HFF-Myc (cell line): ENCODE results near the gene TTYH1.

Source experiments
- DNase-seq: peaks from one replicate; pipeline ENCODE4 v3.0.0-alpha.2; 2011; ENCODE audit warnings: low read depth; ENCODE audit errors: extremely low read depth
- H3K4me3 ChIP-seq: replicated peaks from 2 replicates; pipeline ENCODE4 v1.5.1; 2011; ENCODE audit warnings: low read depth, mild to moderate bottlenecking, control low read depth, low read length
- TF ChIP-seq, protein P1 (sequence below): IDR thresholded peaks from 2 replicates; pipeline ENCODE4 v1.5.1; 2012; ENCODE audit warnings: mild to moderate bottlenecking, low read depth, low read length, control low read depth; ENCODE audit errors: missing control alignments

TTYH1 gene

DNA sequence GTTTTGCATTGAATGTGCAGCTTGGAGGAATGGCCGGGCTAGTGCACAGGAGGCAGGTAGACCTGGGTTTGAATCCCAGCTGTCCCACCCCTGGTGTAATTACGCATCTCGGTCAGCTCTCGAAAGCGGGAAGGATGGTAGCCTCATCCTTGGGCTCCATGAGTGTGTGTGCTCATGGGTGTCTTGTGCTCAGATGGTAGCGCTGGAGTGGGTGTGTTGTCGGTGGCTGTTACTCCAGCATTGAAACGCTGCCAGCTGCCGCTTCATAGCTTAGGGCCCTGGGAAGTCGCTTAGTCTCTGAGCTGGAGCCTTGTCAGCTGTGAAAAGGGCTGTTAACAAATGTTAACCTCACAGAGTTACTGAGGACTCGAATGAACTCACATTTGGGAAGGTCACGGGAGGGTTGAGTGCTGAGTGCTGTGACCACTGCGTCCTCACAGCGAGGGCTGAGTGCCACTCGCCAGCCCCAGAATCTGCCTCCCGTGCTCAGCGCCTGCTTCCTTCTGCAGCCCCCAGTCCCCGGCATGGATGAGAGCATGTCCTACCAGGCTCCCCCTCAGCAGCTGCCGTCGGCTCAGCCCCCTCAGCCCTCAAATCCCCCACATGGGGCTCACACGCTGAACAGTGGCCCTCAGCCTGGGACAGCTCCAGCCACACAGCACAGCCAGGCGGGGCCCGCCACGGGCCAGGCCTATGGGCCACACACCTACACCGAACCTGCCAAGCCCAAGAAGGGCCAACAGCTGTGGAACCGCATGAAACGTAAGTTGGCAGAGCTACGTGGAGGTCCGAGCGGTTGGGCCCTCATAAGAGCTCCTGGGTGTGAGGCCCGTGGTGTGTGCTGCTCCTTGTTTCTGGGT lies 38.9 kb downstream of the TTYH1 start:
- H3K4me3 ChIP-seq = no peak overlapping the region
- TF ChIP-seq, protein P1, sequence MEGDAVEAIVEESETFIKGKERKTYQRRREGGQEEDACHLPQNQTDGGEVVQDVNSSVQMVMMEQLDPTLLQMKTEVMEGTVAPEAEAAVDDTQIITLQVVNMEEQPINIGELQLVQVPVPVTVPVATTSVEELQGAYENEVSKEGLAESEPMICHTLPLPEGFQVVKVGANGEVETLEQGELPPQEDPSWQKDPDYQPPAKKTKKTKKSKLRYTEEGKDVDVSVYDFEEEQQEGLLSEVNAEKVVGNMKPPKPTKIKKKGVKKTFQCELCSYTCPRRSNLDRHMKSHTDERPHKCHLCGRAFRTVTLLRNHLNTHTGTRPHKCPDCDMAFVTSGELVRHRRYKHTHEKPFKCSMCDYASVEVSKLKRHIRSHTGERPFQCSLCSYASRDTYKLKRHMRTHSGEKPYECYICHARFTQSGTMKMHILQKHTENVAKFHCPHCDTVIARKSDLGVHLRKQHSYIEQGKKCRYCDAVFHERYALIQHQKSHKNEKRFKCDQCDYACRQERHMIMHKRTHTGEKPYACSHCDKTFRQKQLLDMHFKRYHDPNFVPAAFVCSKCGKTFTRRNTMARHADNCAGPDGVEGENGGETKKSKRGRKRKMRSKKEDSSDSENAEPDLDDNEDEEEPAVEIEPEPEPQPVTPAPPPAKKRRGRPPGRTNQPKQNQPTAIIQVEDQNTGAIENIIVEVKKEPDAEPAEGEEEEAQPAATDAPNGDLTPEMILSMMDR = no peak
- no peak for DNase-seq

DNA sequence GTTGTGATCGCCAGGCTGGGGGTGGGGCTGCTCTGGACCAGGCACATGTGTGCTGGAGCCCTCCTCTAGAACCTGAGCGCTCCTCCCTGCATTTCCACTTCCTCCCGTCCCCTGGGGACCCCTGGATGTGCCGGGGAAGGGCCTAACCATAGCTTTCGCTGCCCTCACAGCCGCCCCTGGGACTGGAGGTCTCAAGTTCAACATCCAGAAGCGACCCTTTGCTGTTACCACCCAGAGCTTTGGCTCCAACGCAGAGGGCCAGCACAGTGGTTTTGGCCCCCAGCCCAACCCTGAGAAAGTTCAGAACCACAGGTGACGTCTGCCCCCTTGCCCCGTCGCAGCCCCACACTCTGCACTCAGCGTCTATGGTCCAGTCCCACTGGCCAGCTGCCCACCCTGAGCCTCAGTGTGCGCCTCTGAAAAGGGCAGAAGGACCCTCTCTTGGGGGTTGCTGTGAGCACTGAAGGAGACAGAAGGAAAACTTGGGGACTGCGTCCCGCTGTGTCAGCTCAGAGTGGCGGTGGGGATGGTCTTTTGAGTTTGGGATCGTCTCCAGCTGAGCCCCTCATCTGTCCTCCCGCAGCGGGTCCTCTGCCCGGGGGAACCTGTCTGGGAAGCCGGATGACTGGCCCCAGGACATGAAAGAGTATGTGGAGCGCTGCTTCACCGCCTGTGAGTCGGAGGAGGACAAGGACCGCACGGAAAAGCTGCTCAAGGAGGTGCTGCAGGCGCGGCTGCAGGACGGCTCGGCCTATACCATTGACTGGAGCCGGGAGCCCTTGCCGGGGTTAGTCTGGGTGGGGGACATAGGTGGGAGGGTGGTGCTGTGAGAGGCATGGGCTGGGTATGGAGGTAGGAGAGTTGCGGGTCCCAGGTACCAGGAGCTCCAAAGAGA lies 39.8 kb downstream of the TTYH1 start:
- TF ChIP-seq, protein P1 = no peak
- DNase-seq = no peak
- H3K4me3 ChIP-seq = no peak overlapping the region

DNA sequence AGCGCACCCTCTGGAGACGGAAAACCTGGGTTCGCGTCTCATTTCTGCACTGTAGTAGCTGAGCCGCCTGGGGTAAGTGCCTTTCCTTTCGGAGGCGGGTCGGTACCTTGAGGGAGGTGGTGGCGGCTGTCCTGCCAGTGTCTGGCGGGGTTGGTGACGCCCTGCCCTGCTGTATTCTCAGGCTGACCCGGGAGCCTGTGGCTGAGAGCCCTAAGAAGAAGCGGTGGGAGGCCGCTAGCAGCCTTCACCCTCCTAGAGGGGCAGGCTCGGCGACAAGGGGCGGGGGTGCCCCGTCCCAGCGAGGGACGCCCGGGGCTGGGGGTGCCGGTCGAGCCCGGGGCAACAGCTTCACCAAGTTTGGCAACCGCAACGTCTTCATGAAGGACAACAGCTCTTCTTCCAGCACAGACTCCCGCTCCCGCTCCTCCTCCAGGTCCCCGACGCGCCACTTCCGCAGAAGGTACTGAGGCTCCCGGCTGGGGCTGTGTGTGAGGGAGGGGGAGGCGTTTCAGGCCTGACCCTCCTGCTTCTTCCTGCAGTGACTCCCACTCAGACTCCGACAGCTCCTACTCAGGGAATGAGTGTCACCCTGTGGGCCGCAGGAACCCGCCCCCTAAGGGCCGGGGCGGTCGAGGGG lies 40.6 kb downstream of the TTYH1 start:
- no peak overlapping the region for H3K4me3 ChIP-seq
- TF ChIP-seq, protein P1 = no peak
- DNase-seq = no peak

DNA sequence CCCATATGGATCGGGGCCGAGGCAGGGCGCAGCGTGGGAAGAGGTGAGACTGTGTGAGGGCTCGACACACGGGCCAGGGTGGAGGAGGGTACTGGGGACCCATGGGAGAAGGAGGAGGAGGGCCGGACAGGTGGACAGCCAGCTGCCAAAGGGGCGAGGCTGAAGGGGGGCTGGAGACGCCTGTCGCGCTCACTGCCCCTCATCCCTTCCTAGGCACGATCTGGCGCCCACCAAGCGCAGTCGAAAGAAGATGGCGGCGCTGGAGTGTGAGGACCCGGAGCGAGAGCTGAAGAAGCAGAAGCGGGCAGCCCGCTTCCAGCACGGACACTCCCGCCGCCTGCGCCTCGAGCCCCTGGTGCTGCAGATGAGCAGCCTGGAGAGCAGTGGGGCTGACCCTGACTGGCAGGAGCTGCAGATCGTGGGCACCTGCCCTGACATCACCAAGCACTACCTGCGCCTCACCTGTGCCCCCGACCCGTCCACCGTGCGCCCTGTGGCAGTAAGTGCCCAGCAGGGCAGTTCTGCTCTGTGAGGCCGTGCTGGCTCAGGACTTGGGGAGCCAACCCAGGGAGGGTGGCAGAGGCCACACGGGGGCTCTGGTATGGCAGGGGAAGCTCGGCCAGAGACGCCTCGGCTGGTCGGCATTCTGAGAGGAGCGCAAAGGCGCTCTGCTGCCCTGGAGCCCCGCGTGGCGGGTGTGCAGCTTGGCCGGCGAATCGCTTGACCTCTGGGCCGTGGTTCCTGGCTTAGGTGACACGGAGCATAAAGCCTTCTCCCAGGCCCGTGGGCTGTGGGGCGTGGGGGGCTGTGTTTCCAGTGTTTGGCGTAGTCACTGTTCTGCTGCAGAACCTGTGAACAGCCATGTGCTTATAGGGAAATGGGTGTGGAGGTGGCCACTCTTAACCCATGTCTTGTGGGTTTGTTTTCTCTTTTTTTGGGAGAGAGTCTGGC lies 41.4 kb downstream of the TTYH1 start:
- DNase-seq = no peak
- H3K4me3 ChIP-seq = no peak overlapping the region
- TF ChIP-seq, protein P1 = no peak

DNA sequence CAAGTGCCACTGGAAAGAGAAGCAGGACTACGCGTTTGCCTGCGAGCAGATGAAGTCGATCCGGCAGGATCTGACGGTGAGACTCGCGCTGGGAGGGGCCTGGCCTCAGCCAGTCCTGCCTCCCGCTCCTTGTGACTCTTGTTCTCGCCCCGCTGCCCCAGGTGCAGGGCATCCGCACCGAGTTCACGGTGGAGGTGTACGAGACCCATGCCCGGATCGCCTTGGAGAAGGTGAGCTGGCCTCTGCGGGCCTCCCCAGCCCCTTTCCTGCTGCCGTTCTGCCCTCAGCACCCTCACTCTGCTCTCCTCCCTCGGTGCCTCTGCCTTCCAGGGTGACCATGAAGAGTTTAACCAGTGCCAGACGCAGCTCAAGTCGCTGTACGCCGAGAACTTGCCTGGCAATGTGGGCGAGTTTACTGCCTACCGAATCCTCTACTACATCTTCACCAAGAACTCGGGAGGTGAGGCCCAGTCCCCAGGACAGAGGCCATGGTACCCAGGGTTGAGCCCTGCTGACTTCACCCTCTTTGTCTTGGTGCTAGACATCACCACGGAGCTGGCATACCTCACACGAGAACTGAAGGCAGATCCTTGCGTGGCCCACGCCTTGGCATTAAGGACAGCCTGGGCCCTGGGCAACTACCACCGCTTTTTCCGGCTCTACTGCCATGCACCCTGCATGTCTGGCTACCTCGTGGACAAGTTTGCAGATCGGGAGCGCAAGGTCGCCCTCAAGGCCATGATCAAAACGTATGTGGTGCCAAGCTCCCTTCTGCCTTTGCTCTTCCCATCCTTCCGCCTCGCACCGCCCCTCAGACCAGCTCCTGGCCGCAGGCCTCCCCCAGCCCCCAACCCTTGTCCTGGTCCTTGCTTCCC lies 42.7 kb downstream of the TTYH1 start:
- DNase-seq = no peak

More for the DNA sequence above, 42.7 kb downstream of the TTYH1 start:
- TF ChIP-seq, protein P1 = no peak
- H3K4me3 ChIP-seq = no peak overlapping the region
